HG03139 (cell line): ENCODE results near the gene RPH3AL.

Experiments
- ATAC-seq: cut with Tn5 transposase; IDR thresholded peaks from one replicate; pipeline ENCODE4 v1.9.1; 2021; ENCODE audit not compliant: unreplicated experiment

The RPH3AL gene

GRCh38 chr17:163514-164098 lies 189.0 kb downstream of the RPH3AL start:
- ATAC-seq: no peak

- no peak for ATAC-seq
Observed at GRCh38 chr17:162689-163088, 189.9 kb downstream of the RPH3AL start.
